VCaP (cell line): ENCODE results near the gene LRIT2.

Experiments
- H3K27ac ChIP-seq: fragments of 450-650 bp; 2 replicates; pipeline ENCODE4 v1.5.1; 2017
- TF ChIP-seq, protein P1 (sequence below): fragments of 450-650 bp; conservative IDR thresholded peaks from 2 replicates; pipeline ENCODE4 v1.5.1; 2017; ENCODE audit warnings: mild to moderate bottlenecking, moderate library complexity

LRIT2 gene

DNA sequence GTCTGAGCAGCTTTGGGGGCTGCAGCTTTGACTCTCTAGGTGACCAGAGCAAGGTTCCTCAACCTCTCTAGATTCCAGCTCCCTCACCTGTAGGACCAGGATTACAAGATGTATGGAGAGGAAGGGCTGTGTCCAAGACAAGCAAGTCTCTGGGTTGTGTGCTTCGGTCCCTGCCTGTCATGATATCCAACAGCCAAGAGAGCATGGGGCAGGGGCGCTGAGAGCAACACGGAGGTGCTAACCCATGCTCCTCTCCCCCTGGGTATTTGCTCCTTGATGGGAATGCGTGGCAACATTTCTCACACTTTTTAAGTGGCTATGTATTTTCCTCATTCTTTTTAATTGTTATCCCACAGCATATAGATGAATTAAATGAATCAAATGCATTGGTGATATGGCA, 20.7 kb downstream of the LRIT2 start:
- no peak overlapping the region for H3K27ac ChIP-seq
- TF ChIP-seq, protein P1, sequence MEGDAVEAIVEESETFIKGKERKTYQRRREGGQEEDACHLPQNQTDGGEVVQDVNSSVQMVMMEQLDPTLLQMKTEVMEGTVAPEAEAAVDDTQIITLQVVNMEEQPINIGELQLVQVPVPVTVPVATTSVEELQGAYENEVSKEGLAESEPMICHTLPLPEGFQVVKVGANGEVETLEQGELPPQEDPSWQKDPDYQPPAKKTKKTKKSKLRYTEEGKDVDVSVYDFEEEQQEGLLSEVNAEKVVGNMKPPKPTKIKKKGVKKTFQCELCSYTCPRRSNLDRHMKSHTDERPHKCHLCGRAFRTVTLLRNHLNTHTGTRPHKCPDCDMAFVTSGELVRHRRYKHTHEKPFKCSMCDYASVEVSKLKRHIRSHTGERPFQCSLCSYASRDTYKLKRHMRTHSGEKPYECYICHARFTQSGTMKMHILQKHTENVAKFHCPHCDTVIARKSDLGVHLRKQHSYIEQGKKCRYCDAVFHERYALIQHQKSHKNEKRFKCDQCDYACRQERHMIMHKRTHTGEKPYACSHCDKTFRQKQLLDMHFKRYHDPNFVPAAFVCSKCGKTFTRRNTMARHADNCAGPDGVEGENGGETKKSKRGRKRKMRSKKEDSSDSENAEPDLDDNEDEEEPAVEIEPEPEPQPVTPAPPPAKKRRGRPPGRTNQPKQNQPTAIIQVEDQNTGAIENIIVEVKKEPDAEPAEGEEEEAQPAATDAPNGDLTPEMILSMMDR: no peak

DNA sequence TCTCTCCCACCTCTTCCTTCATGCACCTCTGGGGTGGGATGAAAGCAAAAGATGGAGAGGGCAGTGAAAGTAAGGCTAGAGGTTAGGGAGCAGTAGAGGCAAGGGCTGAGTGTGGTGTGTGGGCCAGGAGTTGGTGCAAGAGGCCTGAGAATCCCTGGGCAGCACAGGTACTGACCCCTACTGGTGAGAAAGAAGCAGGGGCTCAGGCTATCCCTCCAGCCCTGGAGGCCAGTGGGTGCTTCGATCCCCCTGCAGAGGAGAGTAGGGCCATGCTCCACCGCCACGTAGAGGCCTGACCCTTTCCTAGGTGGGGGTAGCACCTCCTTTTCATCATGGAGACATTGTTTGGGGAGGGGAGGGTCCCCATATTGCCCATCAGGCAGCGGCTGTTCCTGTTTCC, 21.2 kb downstream of the LRIT2 start:
- TF ChIP-seq, protein P1: peak; percentile 6
- no peak overlapping the region for H3K27ac ChIP-seq

DNA sequence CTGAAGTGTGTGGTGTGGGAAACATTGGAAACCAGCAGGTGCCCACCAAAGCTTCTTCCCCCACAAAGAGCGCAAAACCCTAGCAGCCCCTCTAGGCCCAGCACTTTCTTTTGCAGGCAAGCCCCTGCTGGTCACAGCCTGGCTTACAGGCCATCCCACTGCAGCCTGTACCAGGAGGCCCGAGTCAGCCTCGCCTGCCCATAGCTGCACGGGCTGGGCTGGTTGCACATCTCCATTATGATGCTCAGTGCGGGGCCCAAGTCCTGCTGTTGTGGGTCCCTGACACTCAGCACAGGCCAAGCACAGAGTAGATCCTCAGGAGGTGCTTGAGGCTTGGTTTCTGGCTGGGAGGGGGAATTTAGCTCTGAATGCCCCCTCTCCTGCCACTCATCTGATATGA, 23.0 kb downstream of the LRIT2 start:
- TF ChIP-seq, protein P1: no peak

DNA sequence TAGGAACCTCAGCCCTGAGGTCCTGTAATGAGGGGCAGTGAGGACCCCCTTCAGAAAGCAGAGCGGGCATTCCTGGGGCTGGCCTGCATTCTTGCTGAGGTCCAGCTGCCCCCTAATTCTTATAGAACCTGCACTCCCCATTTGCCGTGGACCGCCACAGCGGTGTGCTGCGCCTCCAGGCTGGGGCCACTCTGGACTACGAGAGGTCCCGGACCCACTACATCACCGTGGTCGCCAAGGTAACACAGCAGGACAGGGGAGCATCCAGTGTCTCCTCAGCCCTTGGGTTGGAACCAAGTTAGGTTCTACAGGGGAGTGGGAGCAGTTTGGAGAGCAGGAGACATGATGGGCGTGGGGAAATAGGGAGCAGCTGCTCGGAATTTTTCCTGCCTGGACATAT, 23.7 kb downstream of the LRIT2 start:
- TF ChIP-seq, protein P1: no peak
- H3K27ac ChIP-seq: no peak overlapping the region

More for the DNA sequence above, 23.0 kb downstream of the LRIT2 start:
- H3K27ac ChIP-seq: no peak overlapping the region

DNA sequence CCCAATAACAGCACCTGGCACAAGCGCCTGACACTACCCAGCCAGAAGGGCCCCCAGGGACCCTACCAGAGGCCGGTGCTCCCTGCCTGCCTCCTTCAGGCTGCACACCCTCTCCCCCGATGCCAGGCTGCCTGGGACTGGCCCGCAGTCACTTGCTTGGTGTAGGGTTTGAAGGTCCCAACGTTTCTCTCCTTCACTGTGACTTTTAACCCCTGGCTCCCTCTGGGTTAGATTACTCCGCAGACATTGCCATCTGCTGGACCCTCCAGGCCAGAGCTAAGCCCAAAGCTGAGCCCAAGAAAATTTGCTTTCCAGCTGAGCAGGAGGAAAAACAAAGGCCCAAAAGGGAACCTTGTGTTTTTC, 24.1 kb downstream of the LRIT2 start:
- TF ChIP-seq, protein P1: no peak
- H3K27ac ChIP-seq: no peak overlapping the region

DNA sequence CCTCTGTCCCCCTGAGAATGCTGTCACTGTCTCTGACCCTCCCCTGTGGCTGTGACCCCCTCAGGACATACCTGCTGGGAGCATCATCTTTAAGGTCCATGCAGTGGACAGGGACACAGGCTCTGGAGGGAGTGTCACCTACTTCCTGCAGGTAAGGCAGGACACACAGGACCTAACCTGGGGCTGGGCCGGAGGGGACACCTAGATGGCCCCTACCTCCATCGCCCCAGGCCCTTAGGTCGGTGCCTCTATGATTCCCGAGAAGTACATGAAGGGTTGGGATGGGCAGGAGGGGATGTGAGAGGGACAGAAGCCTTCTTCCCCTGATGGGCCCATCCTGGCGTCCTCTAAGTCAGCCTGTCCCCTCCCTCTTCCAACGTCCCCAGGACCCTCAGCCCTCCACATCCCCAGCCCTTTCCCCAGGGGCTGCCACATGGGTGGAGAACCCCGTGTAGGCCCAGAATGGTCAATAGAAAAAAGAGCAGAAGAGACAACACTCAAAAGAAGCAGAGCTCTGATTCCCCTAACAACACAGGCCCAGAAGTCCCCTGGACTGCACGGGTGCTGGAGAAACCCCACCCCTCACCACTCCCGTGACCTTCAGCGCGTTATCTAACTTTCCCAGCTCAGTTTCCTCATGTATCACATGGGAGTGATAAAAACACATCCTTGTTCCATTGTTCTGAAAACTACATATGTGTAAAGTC, 24.7 kb downstream of the LRIT2 start:
- H3K27ac ChIP-seq: no peak overlapping the region
- TF ChIP-seq, protein P1: no peak

DNA sequence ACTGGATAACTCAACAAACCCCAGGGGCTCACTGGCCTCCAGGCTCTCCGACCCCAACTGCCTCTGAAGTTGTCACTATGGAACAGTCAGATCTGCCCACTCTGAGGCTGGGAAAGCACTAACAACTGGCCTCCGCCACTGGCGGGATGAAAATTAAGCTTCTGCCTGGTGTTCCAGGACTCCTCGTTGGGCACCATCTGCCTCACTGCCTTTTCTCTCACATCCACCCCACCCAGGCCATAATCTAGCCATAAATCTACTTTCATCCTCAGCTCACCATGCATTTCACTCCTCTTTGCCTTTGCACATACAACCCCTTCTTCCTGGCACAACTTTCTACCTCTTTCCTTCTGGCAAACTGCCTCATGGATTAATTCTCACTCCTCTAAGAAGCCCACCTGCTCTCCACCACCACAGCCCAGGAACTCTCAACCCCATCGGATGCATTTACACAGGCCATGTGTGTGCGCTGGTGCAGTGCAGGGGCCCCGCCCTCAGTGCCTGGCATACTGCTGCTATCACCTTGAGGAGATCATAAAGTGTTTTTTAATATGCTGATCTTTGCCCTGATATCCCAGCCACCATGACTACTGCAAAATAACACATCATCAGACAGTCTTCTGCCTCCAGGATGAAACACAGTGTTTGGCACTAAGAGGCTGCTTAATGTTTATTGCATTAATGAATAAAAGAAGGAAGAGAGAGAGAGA, 27.0 kb downstream of the LRIT2 start:
- no peak overlapping the region for H3K27ac ChIP-seq
- TF ChIP-seq, protein P1: no peak
